Measurements from ENCODE around the gene CCL16. TPM values are rescaled to one million over a fixed set of nuclear protein-coding genes. Genes with fewer than 3 reads are reported as not detected.
"Not testable (repeated sequence)": the region's sequence is repeated elsewhere in the genome, so short reads cannot be mapped to it uniquely, and the experiment has no call there.

The CCL16 gene
- under 1 TPM in 1 of 2 donors, not detected in 1; 0.69 TPM for total RNA-seq
- long read RNA-seq, donor 1 = 0 reads
- long read RNA-seq, donor 2 = 0 reads

GRCh38 chr17:35981246-35981645 is at the start of gene CCL16:
CCL16 (minus strand) TSS chr17:35981497; CDS start chr17:35981420, 77 bp downstream.
- no peak for DNase-seq (ENCODE audit: low spot score)
- intact Hi-C loops (cut with DNase I) = no loop called here

- DNase-seq (ENCODE audit: low spot score) = no peak
- intact Hi-C loops (cut with DNase I) = no loop called here
Observed at GRCh38 chr17:36030956-36031355, 49.7 kb upstream of the CCL16 start.

- DNase-seq (ENCODE audit: low spot score) = no peak
- intact Hi-C loops (cut with DNase I) = no loop called here
Observed at GRCh38 chr17:36027761-36028160, 46.5 kb upstream of the CCL16 start.

- intact Hi-C loops (cut with DNase I) = no loop called here
Observed at GRCh38 chr17:36024106-36024869, 43.0 kb upstream of the CCL16 start.

GRCh38 chr17:36019423-36019822 is 38.1 kb upstream of the CCL16 start:
- DNase-seq (ENCODE audit: low spot score) = no peak
- intact Hi-C loops (cut with DNase I) = no loop called here

More at GRCh38 chr17:36024106-36024869, 43.0 kb upstream of the CCL16 start:
- no peak for DNase-seq (ENCODE audit: low spot score)

GRCh38 chr17:36017799-36018198 is 36.5 kb upstream of the CCL16 start, which contains the start of gene CCL23:
CCL23 (minus strand) TSS chr17:36017972; CDS start chr17:36017897, 75 bp downstream.
- intact Hi-C loops (cut with DNase I) = no loop called here
- no peak for DNase-seq (ENCODE audit: low spot score)

GRCh38 chr17:36016555-36016954 is 35.3 kb upstream of the CCL16 start:
- no peak for DNase-seq (ENCODE audit: low spot score)
- intact Hi-C loops (cut with DNase I) = no loop called here

GRCh38 chr17:36015895-36016294 is 34.6 kb upstream of the CCL16 start:
- intact Hi-C loops (cut with DNase I) = not testable (repeated sequence)

GRCh38 chr17:36014946-36015345 is 33.6 kb upstream of the CCL16 start:
- DNase-seq (ENCODE audit: low spot score) = no peak
- intact Hi-C loops (cut with DNase I) = no loop called here

More at GRCh38 chr17:36015895-36016294, 34.6 kb upstream of the CCL16 start:
- not testable (repeated sequence) for DNase-seq (ENCODE audit: low spot score)

GRCh38 chr17:36011201-36011600 is 29.9 kb upstream of the CCL16 start:
- DNase-seq (ENCODE audit: low spot score) = no peak
- intact Hi-C loops (cut with DNase I) = no loop called here

GRCh38 chr17:36008998-36009665 is 27.8 kb upstream of the CCL16 start:
- intact Hi-C loops (cut with DNase I) = no loop called here
- DNase-seq (ENCODE audit: low spot score) = no peak

- intact Hi-C loops (cut with DNase I) = no loop called here
- no peak for DNase-seq (ENCODE audit: low spot score)
Observed at GRCh38 chr17:36004594-36005108, 23.4 kb upstream of the CCL16 start.

- intact Hi-C loops (cut with DNase I) = no loop called here
- DNase-seq (ENCODE audit: low spot score) = no peak
Observed at GRCh38 chr17:36002631-36003030, 21.3 kb upstream of the CCL16 start.

GRCh38 chr17:36001862-36002603 is 20.7 kb upstream of the CCL16 start:
- intact Hi-C loops (cut with DNase I) = no loop called here
- DNase-seq (ENCODE audit: low spot score) = no peak

- DNase-seq (ENCODE audit: low spot score) = no peak
- intact Hi-C loops (cut with DNase I) = no loop called here
Observed at GRCh38 chr17:36001110-36001771, 19.9 kb upstream of the CCL16 start, which contains the start of gene CCL15. CCL15 (minus strand) TSS chr17:36001553; CDS start chr17:36001492, 61 bp downstream.

- intact Hi-C loops (cut with DNase I) = no loop called here
- no peak for DNase-seq (ENCODE audit: low spot score)
Observed at GRCh38 chr17:36000732-36001109, 19.4 kb upstream of the CCL16 start.

GRCh38 chr17:35998756-35999155 is 17.5 kb upstream of the CCL16 start:
- DNase-seq (ENCODE audit: low spot score) = no peak
- intact Hi-C loops (cut with DNase I) = no loop called here

- intact Hi-C loops (cut with DNase I) = no loop called here
- no peak for DNase-seq (ENCODE audit: low spot score)
Observed at GRCh38 chr17:35998018-35998545, 16.8 kb upstream of the CCL16 start.

- intact Hi-C loops (cut with DNase I); DNase-seq (ENCODE audit: low spot score): not testable (repeated sequence)
Observed at GRCh38 chr17:35995346-35995745, 14.0 kb upstream of the CCL16 start.

All from posterior vena cava (tissue), 2 donors.